ENCODE results near the gene AZGP1. TPM values are rescaled to one million over a fixed set of nuclear protein-coding genes. Genes with fewer than 3 reads are reported as not detected.
"Not testable (repeated sequence)": the region's sequence is repeated elsewhere in the genome, so short reads cannot be mapped to it uniquely, and the experiment has no call there.

Gene AZGP1
- total RNA-seq, 1 donor = not detected

DNA sequence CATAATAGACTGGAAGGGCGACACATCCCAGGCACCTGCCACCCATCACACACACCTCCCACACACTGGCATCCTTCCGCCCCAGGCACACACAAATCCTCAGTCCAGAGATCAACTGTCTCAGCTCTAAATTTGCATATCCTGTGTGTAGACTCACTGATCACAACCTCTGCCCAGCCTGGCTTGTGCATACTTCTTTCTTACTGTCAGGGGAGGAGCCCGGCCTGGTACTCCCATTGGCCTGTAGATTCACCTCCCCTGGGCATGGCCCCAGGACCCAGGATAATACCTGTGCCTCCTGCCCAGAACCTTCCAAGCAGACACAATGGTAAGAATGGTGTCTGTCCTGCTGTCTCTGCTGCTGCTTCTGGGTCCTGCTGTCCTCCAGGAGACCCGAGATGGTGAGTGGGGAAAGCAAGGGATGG, 4.6 kb upstream of the AZGP1 start:
- not testable (repeated sequence) for H3K27me3 ChIP-seq (ENCODE audit: insufficient read depth, low read length); H3K4me3 ChIP-seq (ENCODE audit: low read length); H3K4me1 ChIP-seq (ENCODE audit: insufficient read depth, low read length); H3K9me3 ChIP-seq (ENCODE audit: low read depth, low read length)

DNA sequence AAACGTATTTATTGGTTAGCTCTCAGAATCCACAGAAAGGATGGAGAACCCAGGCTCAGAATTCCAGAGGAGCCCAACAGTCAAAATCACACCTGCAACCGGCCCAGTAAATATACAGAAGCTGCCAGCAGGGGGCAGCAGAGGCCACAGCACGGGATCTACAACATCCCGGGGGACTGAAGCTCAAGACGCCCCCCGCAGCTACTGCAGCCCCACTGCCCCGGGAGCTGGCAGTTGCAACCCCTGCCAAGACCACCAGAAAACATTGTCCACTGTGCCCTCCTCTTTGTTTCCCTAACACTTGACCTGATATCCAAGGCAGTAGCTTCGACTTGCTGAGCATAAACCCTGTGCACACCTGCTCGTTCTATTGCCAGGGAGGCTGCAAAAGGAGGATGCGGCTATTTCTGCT, 4.0 kb upstream of the AZGP1 start:
- H3K4me3 ChIP-seq (ENCODE audit: low read length); H3K27me3 ChIP-seq (ENCODE audit: insufficient read depth, low read length); H3K4me1 ChIP-seq (ENCODE audit: insufficient read depth, low read length); H3K9me3 ChIP-seq (ENCODE audit: low read depth, low read length): not testable (repeated sequence)

- Histone ChIP-seq H3K27me3 (ENCODE audit: insufficient read depth, low read length) (no peaks in the 10 kb centered on the region), H3K4me3 (ENCODE audit: low read length) (no peak overlapping the region), H3K4me1 (ENCODE audit: insufficient read depth, low read length) (peaks cover 3% of the 10 kb centered on the region), H3K9me3 (ENCODE audit: low read depth, low read length) (no peaks in the 10 kb centered on the region)
Observed at GRCh38 chr7:99976626-99977025, 795 bp upstream of the AZGP1 start.

DNA sequence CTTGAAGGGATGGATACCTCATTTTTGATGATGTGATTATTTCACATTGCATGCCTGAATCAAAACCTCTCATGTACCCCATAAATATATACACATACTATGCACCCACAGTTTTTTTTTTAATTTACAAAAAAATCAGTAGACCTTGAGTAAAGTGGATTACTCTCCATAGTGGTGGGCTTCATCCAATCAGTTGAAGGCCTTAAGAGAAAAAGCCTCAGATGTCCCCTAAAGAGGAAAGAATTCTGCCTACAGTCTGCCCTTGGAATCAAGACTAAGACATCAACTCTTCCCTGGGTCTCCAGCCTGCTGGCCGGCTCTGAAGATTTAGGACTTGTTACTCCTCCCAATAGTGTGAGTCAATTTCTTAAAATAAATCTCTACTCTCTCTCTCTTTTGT, 1.1 kb downstream of the AZGP1 start:
- H3K4me3 ChIP-seq (ENCODE audit: low read length) = no peak overlapping the region
- H3K9me3 ChIP-seq (ENCODE audit: low read depth, low read length) = no peaks in the 10 kb centered on the region
- H3K4me1 ChIP-seq (ENCODE audit: insufficient read depth, low read length) = no peaks in the 10 kb centered on the region
- no peaks in the 10 kb centered on the region for H3K27me3 ChIP-seq (ENCODE audit: insufficient read depth, low read length)

- H3K9me3 ChIP-seq (ENCODE audit: low read depth, low read length); H3K4me3 ChIP-seq (ENCODE audit: low read length); H3K4me1 ChIP-seq (ENCODE audit: insufficient read depth, low read length); H3K27me3 ChIP-seq (ENCODE audit: insufficient read depth, low read length): not testable (repeated sequence)
Observed at GRCh38 chr7:99973817-99974216, 2.0 kb downstream of the AZGP1 start.

DNA sequence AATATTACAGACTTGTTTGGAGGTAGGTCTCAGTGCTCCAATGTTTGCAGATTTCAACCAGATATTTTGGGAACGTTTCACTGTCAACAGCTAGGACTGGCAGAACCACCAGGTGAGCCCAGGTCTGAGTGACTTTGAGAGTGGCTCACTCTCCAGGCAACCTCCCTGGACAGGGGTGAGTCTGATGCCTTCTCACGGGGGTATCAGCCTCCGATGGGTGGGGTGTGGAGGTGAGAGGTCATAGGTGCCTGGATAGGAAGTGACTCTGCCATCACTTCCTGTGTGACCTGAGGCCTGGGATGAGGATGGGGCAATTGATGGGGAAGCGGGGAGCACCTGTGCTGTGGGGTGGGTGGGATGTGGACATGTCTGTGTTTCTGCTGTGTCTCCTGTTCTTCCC, 4.6 kb downstream of the AZGP1 start:
- Histone ChIP-seq H3K4me3 (ENCODE audit: low read length) (no peak overlapping the region), H3K4me1 (ENCODE audit: insufficient read depth, low read length) (no peaks in the 10 kb centered on the region), H3K9me3 (ENCODE audit: low read depth, low read length) (no peaks in the 10 kb centered on the region)

GRCh38 chr7:99969813-99970212, 6.0 kb downstream of the AZGP1 start:
- not testable (repeated sequence) for H3K9me3 ChIP-seq (ENCODE audit: low read depth, low read length); H3K4me3 ChIP-seq (ENCODE audit: low read length); H3K4me1 ChIP-seq (ENCODE audit: insufficient read depth, low read length); H3K27me3 ChIP-seq (ENCODE audit: insufficient read depth, low read length)

More for the DNA sequence above, 4.6 kb downstream of the AZGP1 start:
- no peaks in the 10 kb centered on the region for H3K27me3 ChIP-seq (ENCODE audit: insufficient read depth, low read length)

GRCh38 chr7:99969298-99969697, 6.5 kb downstream of the AZGP1 start:
- Histone ChIP-seq H3K4me1 (ENCODE audit: insufficient read depth, low read length) (no peaks in the 10 kb centered on the region), H3K9me3 (ENCODE audit: low read depth, low read length) (no peaks in the 10 kb centered on the region), H3K4me3 (ENCODE audit: low read length) (no peak overlapping the region), H3K27me3 (ENCODE audit: insufficient read depth, low read length) (peaks cover 5% of the 10 kb centered on the region)

- Histone ChIP-seq H3K4me1 (ENCODE audit: insufficient read depth, low read length) (peaks cover 9% of the 10 kb centered on the region), H3K4me3 (ENCODE audit: low read length) (no peak overlapping the region), H3K9me3 (ENCODE audit: low read depth, low read length) (no peaks in the 10 kb centered on the region), H3K27me3 (ENCODE audit: insufficient read depth, low read length) (peaks cover 33% of the 10 kb centered on the region)
Observed at GRCh38 chr7:99958564-99959227, 17.1 kb downstream of the AZGP1 start.

GRCh38 chr7:99955247-99955646, 20.6 kb downstream of the AZGP1 start:
- Histone ChIP-seq H3K9me3 (ENCODE audit: low read depth, low read length) (no peaks in the 10 kb centered on the region), H3K27me3 (ENCODE audit: insufficient read depth, low read length) (peaks cover 9% of the 10 kb centered on the region), H3K4me3 (ENCODE audit: low read length) (no peak overlapping the region), H3K4me1 (ENCODE audit: insufficient read depth, low read length) (peaks cover 17% of the 10 kb centered on the region)

GRCh38 chr7:99954643-99955042, 21.2 kb downstream of the AZGP1 start:
- H3K9me3 ChIP-seq (ENCODE audit: low read depth, low read length); H3K27me3 ChIP-seq (ENCODE audit: insufficient read depth, low read length); H3K4me3 ChIP-seq (ENCODE audit: low read length): not testable (repeated sequence)
- H3K4me1 ChIP-seq (ENCODE audit: insufficient read depth, low read length) = peaks cover 17% of the 10 kb centered on the region

GRCh38 chr7:99953649-99954048, 22.2 kb downstream of the AZGP1 start:
- H3K27me3 ChIP-seq (ENCODE audit: insufficient read depth, low read length) = peaks cover 4% of the 10 kb centered on the region
- H3K4me3 ChIP-seq (ENCODE audit: low read length) = no peak overlapping the region
- no peaks in the 10 kb centered on the region for H3K9me3 ChIP-seq (ENCODE audit: low read depth, low read length)
- peaks cover 17% of the 10 kb centered on the region for H3K4me1 ChIP-seq (ENCODE audit: insufficient read depth, low read length)

GRCh38 chr7:99952649-99953048, 23.2 kb downstream of the AZGP1 start:
- H3K4me1 ChIP-seq (ENCODE audit: insufficient read depth, low read length) = peaks cover 17% of the 10 kb centered on the region
- not testable (repeated sequence) for H3K9me3 ChIP-seq (ENCODE audit: low read depth, low read length); H3K4me3 ChIP-seq (ENCODE audit: low read length); H3K27me3 ChIP-seq (ENCODE audit: insufficient read depth, low read length)

DNA sequence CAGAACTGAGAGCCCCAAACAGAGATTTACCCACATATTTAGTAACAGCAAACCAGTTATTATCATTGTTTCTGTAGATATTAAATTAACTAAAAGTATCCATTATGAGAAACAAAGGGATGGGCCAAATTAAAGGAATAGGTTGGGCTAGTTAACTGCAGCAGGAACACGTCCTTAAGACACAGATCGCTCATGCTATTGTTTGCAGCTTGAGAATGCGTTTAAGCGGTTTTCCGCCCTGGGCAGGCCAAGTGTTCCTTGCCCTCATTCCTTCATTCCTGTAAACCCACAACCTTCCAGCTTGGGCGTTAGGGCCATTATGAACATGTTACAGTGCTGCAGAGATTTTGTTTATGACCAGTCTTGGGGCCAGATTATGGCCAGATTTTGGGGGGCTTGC, 25.0 kb downstream of the AZGP1 start:
- not testable (repeated sequence) for H3K27me3 ChIP-seq (ENCODE audit: insufficient read depth, low read length); H3K4me3 ChIP-seq (ENCODE audit: low read length); H3K9me3 ChIP-seq (ENCODE audit: low read depth, low read length)
- peaks cover 17% of the 10 kb centered on the region for H3K4me1 ChIP-seq (ENCODE audit: insufficient read depth, low read length)

- H3K27me3 ChIP-seq (ENCODE audit: insufficient read depth, low read length) = no peaks in the 10 kb centered on the region
Observed at GRCh38 chr7:99949645-99950228, 26.1 kb downstream of the AZGP1 start.

GRCh38 chr7:99947608-99948007, 28.2 kb downstream of the AZGP1 start:
- peaks cover 7% of the 10 kb centered on the region for H3K4me1 ChIP-seq (ENCODE audit: insufficient read depth, low read length)
- H3K9me3 ChIP-seq (ENCODE audit: low read depth, low read length) = no peaks in the 10 kb centered on the region
- no peak overlapping the region for H3K4me3 ChIP-seq (ENCODE audit: low read length)
- H3K27me3 ChIP-seq (ENCODE audit: insufficient read depth, low read length) = no peaks in the 10 kb centered on the region

More at GRCh38 chr7:99949645-99950228, 26.1 kb downstream of the AZGP1 start:
- H3K9me3 ChIP-seq (ENCODE audit: low read depth, low read length) = no peaks in the 10 kb centered on the region
- peaks cover 17% of the 10 kb centered on the region for H3K4me1 ChIP-seq (ENCODE audit: insufficient read depth, low read length)
- no peak overlapping the region for H3K4me3 ChIP-seq (ENCODE audit: low read length)
